ENCODE results near the gene CCDC174.

CCDC174 gene

DNA sequence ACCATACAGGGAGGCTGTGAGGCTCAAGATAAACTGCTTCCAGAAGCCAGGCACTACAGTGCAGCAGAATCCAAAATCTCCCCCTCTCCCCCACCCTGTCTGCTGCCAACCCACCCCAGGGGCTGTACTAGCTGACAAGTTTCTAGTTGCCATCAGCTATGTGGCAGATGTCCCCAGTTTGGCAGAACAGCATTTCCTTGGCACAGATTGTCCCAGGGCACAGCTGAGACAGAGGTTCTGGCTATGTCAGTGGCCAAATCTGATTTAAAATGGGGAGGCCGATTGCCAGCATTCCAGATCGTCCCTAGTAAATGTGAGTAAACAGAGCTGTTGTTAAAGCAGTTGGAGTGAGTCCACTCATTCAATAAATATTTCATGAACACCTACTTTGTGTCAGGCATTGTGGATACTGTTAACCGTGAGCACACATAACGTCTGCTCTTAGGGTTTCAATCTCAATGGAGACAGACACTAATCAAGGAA is 28.0 kb upstream of the CCDC174 start:
- no peak overlapping the region for H3K27ac ChIP-seq
- H3K4me3 ChIP-seq: no peak overlapping the region

GRCh38 chr3:14624498-14624897 is 27.1 kb upstream of the CCDC174 start:
- Histone ChIP-seq H3K4me3 (no peak overlapping the region), H3K27ac (no peak overlapping the region)

DNA sequence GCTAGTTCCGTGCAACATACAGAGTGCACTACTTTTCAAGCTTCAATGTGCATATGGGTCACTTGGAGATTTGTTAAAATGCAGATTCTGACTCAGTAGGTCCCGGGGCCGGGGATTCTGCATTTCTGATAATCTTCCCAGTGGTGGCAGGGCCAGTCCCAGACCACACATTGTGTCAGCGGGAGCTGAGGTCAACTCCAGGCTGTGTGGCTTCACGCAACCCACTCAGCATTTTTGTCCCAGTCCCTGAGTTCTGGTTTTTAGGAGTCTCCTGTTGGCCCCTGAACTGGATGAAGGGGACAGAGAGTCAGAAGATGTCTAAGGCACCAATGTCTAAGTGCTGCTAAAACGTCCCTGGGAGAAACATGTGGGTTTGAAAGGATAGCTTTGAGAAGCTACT is 26.1 kb upstream of the CCDC174 start:
- Histone ChIP-seq H3K4me3 (no peak overlapping the region), H3K27ac (no peak overlapping the region)

DNA sequence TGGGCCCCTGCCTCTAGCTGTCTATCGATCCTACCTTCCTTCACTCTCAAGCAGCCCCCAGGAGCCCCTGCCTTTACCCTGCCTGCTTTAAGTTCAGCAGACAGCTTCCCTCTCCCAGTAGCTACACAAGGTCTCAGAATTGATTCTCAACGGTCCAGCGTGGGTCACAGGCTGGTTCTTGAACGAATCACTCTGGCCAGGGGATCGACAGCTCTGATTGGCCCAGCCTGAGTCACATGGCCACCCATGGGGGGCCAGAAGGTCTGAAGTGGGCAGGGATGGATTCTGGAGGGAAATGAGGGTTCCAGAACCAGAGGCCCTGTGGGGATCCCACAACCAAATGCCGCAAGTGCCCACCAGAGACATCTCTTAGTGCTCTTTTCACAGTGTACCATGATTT is 23.7 kb upstream of the CCDC174 start:
- Histone ChIP-seq H3K4me3 (no peak overlapping the region), H3K27ac (peak overlapping the region in 1 of 21 experiments; percentile 69)

GRCh38 chr3:14628406-14628805 is 23.2 kb upstream of the CCDC174 start:
- Histone ChIP-seq H3K4me3 (no peak overlapping the region), H3K27ac (no peak overlapping the region)

- Histone ChIP-seq H3K4me3 (no peak overlapping the region), H3K27ac (no peak overlapping the region)
These were observed 21.0 kb upstream of the CCDC174 start for GRCh38 chr3:14630404-14631100.

- Histone ChIP-seq H3K27ac (no peak overlapping the region), H3K4me3 (no peak overlapping the region)
These were observed 20.5 kb upstream of the CCDC174 start for GRCh38 chr3:14631101-14631497.

GRCh38 chr3:14631687-14632441 is 19.7 kb upstream of the CCDC174 start:
- Histone ChIP-seq H3K27ac (no peak overlapping the region), H3K4me3 (no peak overlapping the region)

- no peak overlapping the region for H3K27ac ChIP-seq
These were observed 19.1 kb upstream of the CCDC174 start for GRCh38 chr3:14632442-14632930.

GRCh38 chr3:14633417-14633816 is 18.1 kb upstream of the CCDC174 start:
- no peak overlapping the region for H3K27ac ChIP-seq
- no peak overlapping the region for H3K4me3 ChIP-seq

More at GRCh38 chr3:14632442-14632930, 19.1 kb upstream of the CCDC174 start:
- no peak overlapping the region for H3K4me3 ChIP-seq

- H3K27ac ChIP-seq: peak overlapping the region in 1 of 21 experiments; percentile 35
These were observed 17.6 kb upstream of the CCDC174 start for GRCh38 chr3:14633819-14634424.

DNA sequence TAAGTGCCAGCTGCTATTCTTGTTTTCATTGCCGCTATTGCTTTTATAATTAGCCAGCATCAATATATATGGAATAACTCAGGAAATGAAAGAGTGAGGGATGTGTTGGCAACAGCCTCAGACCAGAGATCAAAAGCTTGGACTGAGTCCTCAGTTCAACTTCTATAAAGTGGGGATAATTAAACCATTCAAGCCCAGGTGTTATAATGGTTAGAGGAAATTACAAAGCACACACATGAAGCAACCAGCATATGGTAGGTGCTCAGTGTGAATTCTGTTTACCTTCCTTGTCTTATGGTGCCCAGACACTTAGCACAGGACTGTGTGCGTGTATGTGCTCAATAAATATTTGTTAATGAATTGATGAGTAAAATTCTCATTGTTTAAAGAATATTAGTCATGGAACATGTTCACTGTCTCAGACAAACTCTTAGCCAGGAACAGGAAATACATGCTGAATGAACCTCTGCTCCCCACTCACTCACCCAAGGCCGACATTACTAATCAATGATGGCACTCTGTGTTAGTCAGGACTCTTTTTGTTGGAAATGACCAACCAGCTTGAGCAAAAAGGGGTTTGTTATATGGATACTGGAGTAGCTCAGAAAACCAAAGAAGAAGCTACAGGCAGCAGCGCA is 16.7 kb upstream of the CCDC174 start:
- Histone ChIP-seq H3K4me3 (no peak overlapping the region), H3K27ac (peak overlapping the region in 1 of 21 experiments; percentile 35)

More at GRCh38 chr3:14633819-14634424, 17.6 kb upstream of the CCDC174 start:
- no peak overlapping the region for H3K4me3 ChIP-seq

GRCh38 chr3:14636496-14637087 is 15.0 kb upstream of the CCDC174 start:
- no peak overlapping the region for H3K4me3 ChIP-seq
- no peak overlapping the region for H3K27ac ChIP-seq

DNA sequence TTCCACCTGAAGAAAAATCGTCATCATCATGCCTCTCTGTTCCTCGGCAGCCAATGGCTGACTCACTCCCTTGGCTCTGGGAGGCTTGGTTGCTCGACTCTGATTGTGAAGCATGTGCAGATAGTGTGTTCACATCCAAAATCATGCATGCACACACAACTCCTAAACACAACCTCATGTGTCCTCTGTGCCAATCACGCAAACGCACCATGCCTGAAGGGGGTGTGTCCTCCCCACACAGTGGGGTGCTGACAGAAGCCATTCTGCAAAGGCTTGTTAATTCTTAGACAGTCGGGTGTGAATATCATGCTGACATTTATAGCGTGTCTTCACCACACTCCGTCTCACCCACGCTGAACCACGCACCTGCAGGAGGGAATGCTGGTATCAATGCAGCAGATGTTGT is 11.4 kb upstream of the CCDC174 start:
- Histone ChIP-seq H3K27ac (no peak overlapping the region), H3K4me3 (no peak overlapping the region)

DNA sequence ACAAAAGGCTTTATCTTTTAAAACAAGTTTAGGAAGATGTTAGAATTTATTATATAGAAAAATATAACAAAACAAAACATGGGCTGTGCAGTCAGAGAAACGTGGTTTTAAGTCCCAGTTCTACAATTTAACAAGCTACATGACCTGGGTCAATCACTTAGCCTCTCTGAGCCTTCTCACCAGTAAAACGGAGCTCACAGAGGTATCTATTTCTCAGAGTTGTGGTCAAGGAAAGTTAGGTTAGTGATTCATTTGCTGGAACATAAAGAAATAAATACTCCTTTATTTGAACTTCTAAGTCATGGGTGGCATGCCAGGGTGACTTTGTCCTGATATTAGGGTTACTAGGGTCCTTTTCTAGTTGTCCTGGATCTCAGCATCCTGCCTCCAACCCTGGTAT is 10.8 kb upstream of the CCDC174 start:
- Histone ChIP-seq H3K27ac (no peak overlapping the region), H3K4me3 (no peak overlapping the region)

GRCh38 chr3:14641346-14641745 is 10.2 kb upstream of the CCDC174 start:
- H3K4me3 ChIP-seq: no peak overlapping the region

GRCh38 chr3:14645453-14645852 is 6.1 kb upstream of the CCDC174 start:
- Histone ChIP-seq H3K4me3 (no peak overlapping the region), H3K27ac (no peak overlapping the region)

More at GRCh38 chr3:14641346-14641745, 10.2 kb upstream of the CCDC174 start:
- H3K27ac ChIP-seq: no peak overlapping the region

DNA sequence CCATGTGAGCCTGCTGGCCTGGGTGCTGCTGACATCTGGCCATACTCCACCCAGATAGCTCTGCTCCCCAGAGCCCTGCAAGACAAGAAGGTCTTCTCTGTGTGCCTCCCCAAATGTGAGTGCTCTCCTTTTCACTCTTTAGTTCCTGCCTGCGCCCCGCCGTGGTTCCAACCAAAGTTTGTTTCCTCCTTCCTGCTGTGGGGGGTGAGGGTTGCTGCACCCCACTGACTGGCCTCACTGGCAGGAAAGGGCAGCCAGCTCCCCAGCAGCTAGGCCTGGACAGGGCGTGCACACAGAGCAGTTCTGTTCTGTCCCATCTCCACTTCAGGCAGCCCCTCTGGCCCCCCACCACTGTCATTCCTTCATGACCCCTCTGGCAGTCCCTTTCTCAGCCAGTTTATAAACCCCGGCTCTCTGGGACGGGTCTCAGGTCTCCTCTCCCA is 5.4 kb upstream of the CCDC174 start:
- no peak overlapping the region for H3K4me3 ChIP-seq
- H3K27ac ChIP-seq: no peak overlapping the region

GRCh38 chr3:14646589-14647413 is 4.8 kb upstream of the CCDC174 start:
- H3K27ac ChIP-seq: no peak overlapping the region
- no peak overlapping the region for H3K4me3 ChIP-seq

Measured in skin epidermis (tissue), 12 donors.